ENCODE results near the gene CHGA. TPM values are rescaled to one million over a fixed set of nuclear protein-coding genes. Genes with fewer than 3 reads are reported as not detected.

The CHGA gene
- total RNA-seq, 1 donor from 2014 or later, result 1,527 TPM

GRCh38 chr14:92926931-92927330, 4.0 kb downstream of the CHGA start:
- Mint-ChIP-seq H3K4me1 (ENCODE audit: unreplicated experiment) (peaks cover 5% of the 10 kb centered on the region), H3K27me3 (peaks cover 33% of the 10 kb centered on the region), H3K9me3 (no peaks in the 10 kb centered on the region), H3K27ac (peak overlapping the region; percentile 31), H3K4me3 (peak overlapping the region; percentile 1), H3K36me3 (no peaks in the 10 kb centered on the region)
- TF ChIP-seq, protein P1, sequence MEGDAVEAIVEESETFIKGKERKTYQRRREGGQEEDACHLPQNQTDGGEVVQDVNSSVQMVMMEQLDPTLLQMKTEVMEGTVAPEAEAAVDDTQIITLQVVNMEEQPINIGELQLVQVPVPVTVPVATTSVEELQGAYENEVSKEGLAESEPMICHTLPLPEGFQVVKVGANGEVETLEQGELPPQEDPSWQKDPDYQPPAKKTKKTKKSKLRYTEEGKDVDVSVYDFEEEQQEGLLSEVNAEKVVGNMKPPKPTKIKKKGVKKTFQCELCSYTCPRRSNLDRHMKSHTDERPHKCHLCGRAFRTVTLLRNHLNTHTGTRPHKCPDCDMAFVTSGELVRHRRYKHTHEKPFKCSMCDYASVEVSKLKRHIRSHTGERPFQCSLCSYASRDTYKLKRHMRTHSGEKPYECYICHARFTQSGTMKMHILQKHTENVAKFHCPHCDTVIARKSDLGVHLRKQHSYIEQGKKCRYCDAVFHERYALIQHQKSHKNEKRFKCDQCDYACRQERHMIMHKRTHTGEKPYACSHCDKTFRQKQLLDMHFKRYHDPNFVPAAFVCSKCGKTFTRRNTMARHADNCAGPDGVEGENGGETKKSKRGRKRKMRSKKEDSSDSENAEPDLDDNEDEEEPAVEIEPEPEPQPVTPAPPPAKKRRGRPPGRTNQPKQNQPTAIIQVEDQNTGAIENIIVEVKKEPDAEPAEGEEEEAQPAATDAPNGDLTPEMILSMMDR (conservative IDR thresholded peaks at IDR 0.05), result no peak
- DNase-seq (ENCODE audit: extremely low spot score, unreplicated experiment), result no peak

DNA sequence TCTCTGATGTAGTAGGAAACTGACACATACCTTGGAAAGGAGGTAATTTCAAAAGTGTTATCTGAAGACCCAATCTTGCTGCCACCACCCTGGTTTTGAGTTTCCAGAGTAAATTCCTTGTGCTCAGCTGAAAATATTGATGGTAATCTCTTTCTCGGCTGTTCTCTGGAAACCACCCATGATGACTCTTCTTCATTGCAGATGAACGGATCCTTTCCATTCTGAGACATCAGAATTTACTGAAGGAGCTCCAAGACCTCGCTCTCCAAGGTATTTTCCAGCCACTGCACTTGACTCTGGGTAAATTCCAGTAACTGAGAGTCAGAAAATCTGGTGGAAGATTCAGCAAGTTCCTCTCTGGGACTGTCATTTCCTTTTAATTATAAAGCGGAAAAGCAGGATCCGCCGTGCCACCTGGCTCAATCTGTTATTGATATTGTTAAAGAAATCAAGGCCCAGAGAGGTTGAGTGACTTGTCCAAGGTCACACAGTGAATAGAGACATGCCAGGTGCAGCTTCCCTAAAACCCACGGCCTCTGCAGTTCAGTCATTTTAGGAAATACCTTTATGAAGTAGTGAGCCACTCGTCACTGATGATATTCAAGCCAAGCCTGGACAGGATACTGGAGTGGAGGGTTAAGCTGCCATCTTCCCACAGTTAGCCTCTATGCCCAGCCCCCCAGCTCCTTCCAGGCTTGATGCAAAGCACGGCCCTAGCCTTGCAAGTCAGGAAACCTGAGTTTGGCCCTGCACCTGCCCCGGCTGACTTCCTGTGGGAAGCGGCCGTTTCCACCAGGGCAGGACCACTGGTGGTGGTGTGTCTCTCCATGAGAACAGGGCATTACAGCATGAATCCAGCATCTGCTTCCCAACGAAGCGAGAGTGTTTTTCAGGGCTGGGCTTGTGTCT, 4.7 kb downstream of the CHGA start:
- Mint-ChIP-seq H3K4me1 (ENCODE audit: unreplicated experiment) (peaks cover under 1% of the 10 kb centered on the region), H3K9me3 (no peaks in the 10 kb centered on the region), H3K4me3 (no peak overlapping the region), H3K36me3 (no peaks in the 10 kb centered on the region), H3K27me3 (peaks cover 27% of the 10 kb centered on the region), H3K27ac (peak overlapping the region; percentile 31)
- TF ChIP-seq, protein P1 (conservative IDR thresholded peaks at IDR 0.05), result no peak
- DNase-seq (ENCODE audit: extremely low spot score, unreplicated experiment), result no peak

GRCh38 chr14:92928258-92928629, 5.3 kb downstream of the CHGA start:
- Mint-ChIP-seq H3K27me3 (peaks cover 25% of the 10 kb centered on the region), H3K9me3 (no peaks in the 10 kb centered on the region), H3K27ac (no peak overlapping the region), H3K4me3 (no peak overlapping the region), H3K36me3 (no peaks in the 10 kb centered on the region), H3K4me1 (ENCODE audit: unreplicated experiment) (no peaks in the 10 kb centered on the region)
- DNase-seq (ENCODE audit: extremely low spot score, unreplicated experiment), result no peak
- TF ChIP-seq, protein P1 (conservative IDR thresholded peaks at IDR 0.05), result no peak

- H3K4me1 Mint-ChIP-seq (ENCODE audit: unreplicated experiment), result no peaks in the 10 kb centered on the region
These were observed 6.2 kb downstream of the CHGA start for GRCh38 chr14:92928961-92929688.

More at GRCh38 chr14:92928961-92929688, 6.2 kb downstream of the CHGA start:
- DNase-seq (ENCODE audit: extremely low spot score, unreplicated experiment), result no peak
- H3K27ac Mint-ChIP-seq, result no peak overlapping the region
- H3K27me3 Mint-ChIP-seq, result peaks cover 22% of the 10 kb centered on the region
- H3K4me3 Mint-ChIP-seq, result no peak overlapping the region
- TF ChIP-seq, protein P1 (conservative IDR thresholded peaks at IDR 0.05), result no peak
- no peaks in the 10 kb centered on the region for H3K36me3 Mint-ChIP-seq
- no peaks in the 10 kb centered on the region for H3K9me3 Mint-ChIP-seq
